ENCODE results near the gene NSUN6.

NSUN6 gene

GRCh38 chr10:18556522-18557147 is 94.8 kb downstream of the NSUN6 start:
- no peak for DNase-seq

- no peak for DNase-seq
These were observed 96.9 kb downstream of the NSUN6 start for GRCh38 chr10:18554479-18554878.

- DNase-seq: no peak
These were observed 99.9 kb downstream of the NSUN6 start for GRCh38 chr10:18551473-18551872.

- DNase-seq: no peak
These were observed 102.3 kb downstream of the NSUN6 start for GRCh38 chr10:18549105-18549504.

GRCh38 chr10:18545621-18546305 is 105.6 kb downstream of the NSUN6 start:
- no peak for DNase-seq

GRCh38 chr10:18542832-18543231 is 108.6 kb downstream of the NSUN6 start:
- no peak for DNase-seq

- no peak for DNase-seq
These were observed 111.2 kb downstream of the NSUN6 start for GRCh38 chr10:18540195-18540594.

- DNase-seq: no peak
These were observed 112.1 kb downstream of the NSUN6 start for GRCh38 chr10:18539335-18539734.

- no peak for DNase-seq
These were observed 117.5 kb downstream of the NSUN6 start for GRCh38 chr10:18533896-18534295.

- no peak for DNase-seq
These were observed 118.4 kb downstream of the NSUN6 start for GRCh38 chr10:18532881-18533535.

- DNase-seq: no peak
These were observed 123.1 kb downstream of the NSUN6 start for GRCh38 chr10:18528292-18528691.

GRCh38 chr10:18527687-18528086 is 123.7 kb downstream of the NSUN6 start:
- no peak for DNase-seq

GRCh38 chr10:18523858-18524257 is 127.5 kb downstream of the NSUN6 start:
- no peak for DNase-seq

GRCh38 chr10:18523025-18523424 is 128.4 kb downstream of the NSUN6 start:
- no peak for DNase-seq

- DNase-seq: no peak
These were observed 134.5 kb downstream of the NSUN6 start for GRCh38 chr10:18516851-18517250.

GRCh38 chr10:18514537-18514936 is 136.8 kb downstream of the NSUN6 start:
- DNase-seq: no peak

- DNase-seq: no peak
These were observed 142.8 kb downstream of the NSUN6 start for GRCh38 chr10:18508587-18508986.

GRCh38 chr10:18505456-18506118 is 145.8 kb downstream of the NSUN6 start:
- no peak for DNase-seq

GRCh38 chr10:18504161-18504560 is 147.2 kb downstream of the NSUN6 start:
- no peak for DNase-seq

- DNase-seq: no peak
These were observed 149.8 kb downstream of the NSUN6 start for GRCh38 chr10:18501629-18502028.

GRCh38 chr10:18501198-18501597 is 150.2 kb downstream of the NSUN6 start:
- DNase-seq: no peak

- DNase-seq: no peak
These were observed 150.8 kb downstream of the NSUN6 start for GRCh38 chr10:18500576-18500975.

GRCh38 chr10:18498998-18499397 is 152.4 kb downstream of the NSUN6 start:
- no peak for DNase-seq

Measured in NCI-H510A (cell line).